GM12872 (cell line): Measurements from ENCODE around the gene DGKQ.

ENCODE experiments used
- CTCF ChIP-seq: IDR thresholded peaks from 3 replicates; pipeline ENCODE4 v1.5.1; 2011; ENCODE audit warnings: low read depth, mild to moderate bottlenecking, low read length, moderate library complexity; ENCODE audit not compliant: insufficient read depth

Gene DGKQ

GRCh38 chr4:973431-974397 lies at the start of gene DGKQ:
DGKQ (minus strand) TSS chr4:973569; CDS start chr4:973482, 87 bp downstream.
- TF ChIP-seq CTCF, result no peak

DNA sequence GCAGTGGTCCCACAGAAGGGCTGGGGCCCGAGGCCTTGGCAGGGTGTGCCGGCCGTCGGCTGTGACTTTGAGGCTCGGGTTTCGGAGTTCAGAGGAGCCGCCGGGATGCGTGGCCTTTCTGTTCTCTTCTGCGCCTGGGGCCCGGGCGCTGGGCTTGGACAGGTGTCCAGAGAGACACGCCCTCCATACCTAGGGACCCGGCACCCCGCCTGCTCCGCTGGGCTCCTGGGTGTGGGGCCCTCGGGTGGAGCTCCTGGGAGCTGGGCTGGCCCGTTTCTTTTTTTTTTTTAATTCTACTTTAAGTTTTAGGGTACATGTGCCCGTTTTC lies 49.3 kb upstream of the DGKQ start:
- TF ChIP-seq CTCF, result no peak

- TF ChIP-seq CTCF, result no peak
These were observed 48.8 kb upstream of the DGKQ start for GRCh38 chr4:1022051-1022738.

DNA sequence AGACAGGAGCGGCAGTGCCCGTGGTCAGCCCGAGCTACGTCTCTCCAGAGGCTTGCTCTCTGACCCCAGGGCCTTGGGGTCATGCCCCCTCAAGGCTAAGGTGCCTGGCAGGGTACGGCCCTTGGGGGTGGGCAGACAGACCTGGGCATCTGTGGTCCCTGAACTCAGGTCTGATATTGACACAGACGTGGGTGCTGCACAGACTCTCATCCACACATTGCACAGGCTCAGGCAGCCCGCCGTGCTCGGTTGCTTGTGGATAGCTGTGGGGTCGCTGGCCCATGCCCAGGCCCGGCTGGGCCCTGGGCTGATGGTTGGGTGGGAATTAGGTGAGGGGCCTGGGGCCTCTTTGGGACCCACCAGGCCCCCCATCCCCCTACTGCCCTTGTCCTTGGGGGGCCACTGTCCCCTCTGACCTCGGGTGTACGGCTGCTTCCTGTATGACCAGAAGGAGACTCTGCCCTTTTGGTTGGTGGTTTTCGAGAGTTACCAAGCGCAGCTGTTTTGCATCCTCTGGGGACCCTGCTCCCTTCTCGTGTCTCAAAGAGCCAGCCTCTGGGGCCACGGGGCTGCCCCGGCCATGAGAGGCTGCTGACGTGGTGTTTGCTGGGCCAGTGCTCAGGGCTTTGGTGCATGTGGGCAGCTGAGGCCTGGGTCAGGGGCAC lies 48.1 kb upstream of the DGKQ start:
- no peak for TF ChIP-seq CTCF

- TF ChIP-seq CTCF, result no peak
These were observed 46.5 kb upstream of the DGKQ start for GRCh38 chr4:1019729-1020470.

DNA sequence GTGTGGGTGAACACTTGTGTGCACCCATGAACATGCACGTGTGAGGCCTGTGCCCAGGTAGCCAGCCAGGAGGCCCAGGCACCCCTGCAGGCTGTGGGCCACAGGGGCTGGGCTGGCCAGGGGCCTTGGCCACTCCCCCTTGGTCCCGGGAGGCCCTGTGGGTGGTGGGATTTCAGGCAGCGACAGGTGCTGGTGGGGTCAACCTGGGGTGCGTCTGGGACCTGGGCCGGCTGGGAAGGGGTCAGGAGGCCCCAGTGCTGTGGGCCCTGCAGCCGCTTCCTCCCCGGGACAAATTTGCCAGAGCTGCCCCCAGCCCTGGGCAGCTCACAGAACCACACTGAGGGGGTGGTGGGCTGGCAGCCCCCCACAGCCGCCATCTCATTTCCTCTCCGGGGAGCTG lies 46.0 kb upstream of the DGKQ start:
- TF ChIP-seq CTCF, result no peak
